Esophagus squamous epithelium (tissue), 4 donors: Measurements from ENCODE around the gene GRK4.

ENCODE experiments used
- CTCF ChIP-seq, 6 experiments: fragments of 450-650 bp in 4 of 6; fragments of 200-600 bp in 2 of 6; sonication (generic) in 2 of 6; IDR thresholded peaks; one replicate each; pipeline ENCODE4 v1.5.1; 2016 to 2019; ENCODE audit warnings: antibody characterized with exemption in 6 of 6, mild to moderate bottlenecking in 4 of 6, moderate library complexity in 4 of 6
- POLR2A ChIP-seq, 4 donors: fragments of 450-650 bp; IDR thresholded peaks; one replicate each; pipeline ENCODE4 v1.6.1; 2017; ENCODE audit warnings: antibody characterized with exemption in 4 of 4, mild to moderate bottlenecking in 4 of 4, moderate library complexity in 3 of 4

- TF ChIP-seq CTCF (IDR thresholded peaks at IDR 0.05) (no peak), POLR2A (IDR thresholded peaks at IDR 0.05) (no peak)
Measured at GRCh38 chr4:2924765-2925301, 38.5 kb upstream of the GRK4 start.
